ENCODE results near the gene MRPL9.

Gene MRPL9

DNA sequence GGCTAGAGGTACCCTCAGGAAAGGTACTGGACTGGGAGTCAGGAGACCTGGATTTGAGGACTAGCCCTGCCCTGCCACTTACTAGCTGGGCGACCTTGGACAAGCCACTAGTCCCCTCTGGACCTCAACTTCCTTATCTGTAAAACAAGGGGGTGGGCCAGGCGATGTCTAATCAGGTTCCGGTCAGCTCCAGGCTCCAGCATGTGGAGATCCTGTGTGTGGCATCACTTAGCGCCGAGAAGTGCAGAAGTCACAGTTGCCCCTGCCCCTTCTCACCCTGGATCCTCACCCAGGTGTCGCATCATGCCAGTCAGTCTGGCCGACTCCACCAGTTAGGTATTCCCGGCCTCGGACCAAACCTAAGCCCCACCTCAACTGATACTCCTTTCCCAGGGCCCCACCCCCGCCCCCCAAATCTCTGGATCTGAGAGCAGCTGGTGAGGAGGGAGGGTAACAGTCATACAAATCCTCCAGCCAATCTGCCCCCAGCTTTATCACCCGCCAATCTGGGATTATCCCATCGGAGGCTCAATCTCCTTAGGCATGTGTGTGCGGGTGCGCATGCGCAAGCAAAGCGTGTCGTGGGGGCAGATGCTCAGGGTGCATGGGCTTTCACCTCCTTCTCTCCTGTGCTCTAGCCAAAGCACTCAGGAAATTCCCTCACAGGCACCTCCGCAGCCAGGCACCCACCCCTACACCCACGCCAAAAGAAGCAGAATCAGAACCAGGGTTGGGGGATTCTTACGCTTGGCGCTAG, 52.1 kb downstream of the MRPL9 start:
- no peak for DNase-seq (ENCODE audit: low spot score)

DNA sequence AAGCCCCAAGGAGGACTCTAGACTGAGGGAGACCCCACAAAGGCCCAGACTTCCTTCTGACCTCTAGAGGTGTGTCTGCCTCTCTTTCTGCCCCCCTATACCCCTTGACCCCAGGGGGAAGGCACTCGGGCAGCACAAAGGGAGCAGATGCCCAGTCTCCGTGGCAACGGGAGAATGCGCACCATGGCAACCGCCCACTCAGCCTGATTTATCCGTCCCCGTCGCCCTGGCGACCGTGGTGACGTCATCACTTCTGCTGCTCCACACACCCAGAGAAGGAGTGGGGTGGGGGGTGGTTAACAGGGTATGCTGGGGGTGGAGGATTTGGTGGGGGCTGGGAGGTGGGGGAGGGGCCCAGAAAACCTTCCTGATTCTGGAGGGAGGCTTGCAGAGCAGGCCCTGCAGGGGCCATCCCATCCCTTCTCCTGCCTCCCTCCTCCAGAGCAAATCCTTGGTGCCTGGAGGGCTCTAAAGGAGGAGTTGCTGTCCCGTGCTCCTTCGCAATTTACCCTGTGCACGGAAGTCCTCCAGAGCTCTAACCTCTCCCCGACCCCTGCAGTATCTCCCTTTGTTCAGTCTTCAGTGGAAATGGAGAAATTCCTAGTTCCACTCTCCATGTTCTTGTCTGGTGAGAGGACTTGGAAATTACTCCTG, 53.0 kb downstream of the MRPL9 start:
- peak; percentile 57 for DNase-seq (ENCODE audit: low spot score)
